ENCODE data around the gene GNG10.

DNA sequence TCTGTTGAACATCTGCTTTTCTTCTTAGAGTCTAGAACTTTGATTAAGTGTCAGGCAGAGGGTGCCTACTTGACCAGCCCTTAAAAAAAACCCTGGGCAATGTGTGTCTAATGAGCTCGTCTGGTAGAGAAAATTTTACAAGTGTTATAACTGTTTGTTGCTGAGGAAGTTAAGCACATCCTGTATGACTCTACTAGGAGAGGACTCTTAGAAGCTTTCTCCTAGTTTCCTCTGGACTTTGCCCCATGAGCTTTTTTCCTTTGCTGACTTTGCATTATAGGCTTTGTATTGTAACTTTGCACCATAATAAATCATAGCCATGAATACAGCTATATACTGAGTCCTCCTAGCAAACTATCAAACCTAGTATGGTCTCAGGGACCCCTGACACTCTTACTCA, 39.4 kb downstream of the GNG10 start:
- TF ChIP-seq, protein P1, sequence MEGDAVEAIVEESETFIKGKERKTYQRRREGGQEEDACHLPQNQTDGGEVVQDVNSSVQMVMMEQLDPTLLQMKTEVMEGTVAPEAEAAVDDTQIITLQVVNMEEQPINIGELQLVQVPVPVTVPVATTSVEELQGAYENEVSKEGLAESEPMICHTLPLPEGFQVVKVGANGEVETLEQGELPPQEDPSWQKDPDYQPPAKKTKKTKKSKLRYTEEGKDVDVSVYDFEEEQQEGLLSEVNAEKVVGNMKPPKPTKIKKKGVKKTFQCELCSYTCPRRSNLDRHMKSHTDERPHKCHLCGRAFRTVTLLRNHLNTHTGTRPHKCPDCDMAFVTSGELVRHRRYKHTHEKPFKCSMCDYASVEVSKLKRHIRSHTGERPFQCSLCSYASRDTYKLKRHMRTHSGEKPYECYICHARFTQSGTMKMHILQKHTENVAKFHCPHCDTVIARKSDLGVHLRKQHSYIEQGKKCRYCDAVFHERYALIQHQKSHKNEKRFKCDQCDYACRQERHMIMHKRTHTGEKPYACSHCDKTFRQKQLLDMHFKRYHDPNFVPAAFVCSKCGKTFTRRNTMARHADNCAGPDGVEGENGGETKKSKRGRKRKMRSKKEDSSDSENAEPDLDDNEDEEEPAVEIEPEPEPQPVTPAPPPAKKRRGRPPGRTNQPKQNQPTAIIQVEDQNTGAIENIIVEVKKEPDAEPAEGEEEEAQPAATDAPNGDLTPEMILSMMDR (IDR thresholded peaks at IDR 0.05) = no peak
- TF ChIP-seq ZFX (IDR thresholded peaks at IDR 0.05; ENCODE audit: borderline replicate concordance) = no peak

Data from 22Rv1 (cell line).